Gastrocnemius medialis (tissue), 4 donors: ENCODE results near the gene GLI3.

Experiments used
- POLR2A ChIP-seq, 2 donors: fragments of 450-650 bp; IDR thresholded peaks; one replicate each; pipeline ENCODE4 v1.6.1; 2017; ENCODE audit warnings: antibody characterized with exemption in 2 of 2, mild to moderate bottlenecking in 2 of 2, moderate library complexity in 2 of 2
- TF ChIP-seq, protein P1 (sequence below), 5 experiments: fragments of 450-650 bp in 3 of 5; fragments of 200-600 bp in 2 of 5; sonication (generic) in 2 of 5; IDR thresholded peaks in 4 of 5; conservative IDR thresholded peaks in 1 of 5; 1 replicate in 4 of 5; 2 replicates in 1 of 5; pipeline ENCODE4 v1.5.1; 2016 to 2019; ENCODE audit warnings: antibody characterized with exemption in 5 of 5, mild to moderate bottlenecking in 3 of 5, moderate library complexity in 3 of 5

- TF ChIP-seq POLR2A (IDR thresholded peaks at IDR 0.05), result no peak
- TF ChIP-seq, protein P1, sequence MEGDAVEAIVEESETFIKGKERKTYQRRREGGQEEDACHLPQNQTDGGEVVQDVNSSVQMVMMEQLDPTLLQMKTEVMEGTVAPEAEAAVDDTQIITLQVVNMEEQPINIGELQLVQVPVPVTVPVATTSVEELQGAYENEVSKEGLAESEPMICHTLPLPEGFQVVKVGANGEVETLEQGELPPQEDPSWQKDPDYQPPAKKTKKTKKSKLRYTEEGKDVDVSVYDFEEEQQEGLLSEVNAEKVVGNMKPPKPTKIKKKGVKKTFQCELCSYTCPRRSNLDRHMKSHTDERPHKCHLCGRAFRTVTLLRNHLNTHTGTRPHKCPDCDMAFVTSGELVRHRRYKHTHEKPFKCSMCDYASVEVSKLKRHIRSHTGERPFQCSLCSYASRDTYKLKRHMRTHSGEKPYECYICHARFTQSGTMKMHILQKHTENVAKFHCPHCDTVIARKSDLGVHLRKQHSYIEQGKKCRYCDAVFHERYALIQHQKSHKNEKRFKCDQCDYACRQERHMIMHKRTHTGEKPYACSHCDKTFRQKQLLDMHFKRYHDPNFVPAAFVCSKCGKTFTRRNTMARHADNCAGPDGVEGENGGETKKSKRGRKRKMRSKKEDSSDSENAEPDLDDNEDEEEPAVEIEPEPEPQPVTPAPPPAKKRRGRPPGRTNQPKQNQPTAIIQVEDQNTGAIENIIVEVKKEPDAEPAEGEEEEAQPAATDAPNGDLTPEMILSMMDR (IDR thresholded peaks at IDR 0.05 in 4 of 5, conservative IDR thresholded peaks at IDR 0.05 in 1 of 5), result no peak
Observed at GRCh38 chr7:42081671-42082070, 155.3 kb downstream of the GLI3 start.
